Measurements from ENCODE around the gene ATP2B3. TPM values are rescaled to one million over a fixed set of nuclear protein-coding genes. Genes with fewer than 3 reads are reported as not detected.

Gene ATP2B3
- total RNA-seq, 4 donors from 2014 or later = under 0.01 to 0.33 (median 0.21) TPM

GRCh38 chrX:153537526-153538295 lies 20.3 kb downstream of the ATP2B3 start:
- no peak overlapping the region for H3K27ac ChIP-seq (replicated peaks in 1 of 4)
- H3K4me1 ChIP-seq = peaks cover 0 to 3% (median 0%) of the 10 kb centered on the region in 4 donors
- no peak for DNase-seq (ENCODE audit: extremely low spot score)
- 91% methylated on average over 7 of the region's 26 CpGs for WGBS
- H3K27me3 ChIP-seq = peaks cover 0 to 10% (median 0%) of the 10 kb centered on the region in 4 donors
- no peak overlapping the region for H3K4me3 ChIP-seq
- intact Hi-C loops (cut with DNase I) = no loop called here
- TF ChIP-seq POLR2A (IDR thresholded peaks at IDR 0.05; ENCODE audit: low read depth) (no peak), EP300 (IDR thresholded peaks at IDR 0.05) (no peak), POLR2AphosphoS5 (IDR thresholded peaks at IDR 0.05) (no peak), CTCF (IDR thresholded peaks at IDR 0.05) (no peak)
- no peaks in the 10 kb centered on the region for H3K36me3 ChIP-seq
- H3K9me3 ChIP-seq = no peaks in the 10 kb centered on the region

GRCh38 chrX:153538424-153538823 lies 21.0 kb downstream of the ATP2B3 start:
- DNase-seq (ENCODE audit: extremely low spot score) = no peak
- Histone ChIP-seq H3K4me3 (no peak overlapping the region), H3K36me3 (no peaks in the 10 kb centered on the region), H3K4me1 (peaks cover 0 to 3% (median 0%) of the 10 kb centered on the region in 4 donors), H3K27ac (replicated peaks in 1 of 4) (no peak overlapping the region), H3K9me3 (no peaks in the 10 kb centered on the region), H3K27me3 (peaks cover 0 to 10% (median 0%) of the 10 kb centered on the region in 4 donors)
- 77% methylated on average over 14 of the region's 17 CpGs for WGBS
- no peak for TF ChIP-seq POLR2A (IDR thresholded peaks at IDR 0.05; ENCODE audit: low read depth)
- TF ChIP-seq CTCF (IDR thresholded peaks at IDR 0.05) = no peak
- TF ChIP-seq POLR2AphosphoS5 (IDR thresholded peaks at IDR 0.05) = no peak
- no peak for TF ChIP-seq EP300 (IDR thresholded peaks at IDR 0.05)
- intact Hi-C loops (cut with DNase I) = no loop called here

GRCh38 chrX:153539171-153539978 lies 21.9 kb downstream of the ATP2B3 start:
- Histone ChIP-seq H3K9me3 (no peaks in the 10 kb centered on the region), H3K36me3 (no peaks in the 10 kb centered on the region), H3K4me3 (no peak overlapping the region), H3K27ac (replicated peaks in 1 of 4) (no peak overlapping the region), H3K4me1 (peaks cover 0 to 3% (median 0%) of the 10 kb centered on the region in 4 donors), H3K27me3 (peaks cover 0 to 10% (median 0%) of the 10 kb centered on the region in 4 donors)
- DNase-seq (ENCODE audit: extremely low spot score) = no peak
- WGBS = 64% methylated on average over 23 of the region's 31 CpGs
- TF ChIP-seq CTCF (IDR thresholded peaks at IDR 0.05) = peak; percentile 68 to 87 (median 73)
- no peak for TF ChIP-seq POLR2AphosphoS5 (IDR thresholded peaks at IDR 0.05)
- intact Hi-C loops (cut with DNase I) = no loop called here

- intact Hi-C loops (cut with DNase I) = no loop called here
- TF ChIP-seq POLR2AphosphoS5 (IDR thresholded peaks at IDR 0.05) (no peak), EP300 (IDR thresholded peaks at IDR 0.05) (no peak), CTCF (IDR thresholded peaks at IDR 0.05) (no peak), POLR2A (IDR thresholded peaks at IDR 0.05; ENCODE audit: low read depth) (no peak)
- H3K27ac ChIP-seq (replicated peaks in 1 of 4) = no peak overlapping the region
- DNase-seq (ENCODE audit: extremely low spot score) = no peak
- H3K36me3 ChIP-seq = no peaks in the 10 kb centered on the region
- H3K27me3 ChIP-seq = peaks cover 0 to 10% (median 0%) of the 10 kb centered on the region in 4 donors
- H3K9me3 ChIP-seq = no peaks in the 10 kb centered on the region
- H3K4me1 ChIP-seq = peaks cover 0 to 3% (median 0%) of the 10 kb centered on the region in 4 donors
- WGBS = 77% methylated on average over 5 of the region's 9 CpGs
- no peak overlapping the region for H3K4me3 ChIP-seq
Observed at GRCh38 chrX:153539979-153540358, 22.5 kb downstream of the ATP2B3 start.
